Stimulated activated CD4-positive, alpha-beta T cell treated with anti-CD3 and anti-CD28 coated beads, Interleukin-15, amount 100 ng/mL, for 1 hour (primary cell): ENCODE results near the gene APOBEC3H.
"Not testable (repeated sequence)": the region's sequence is repeated elsewhere in the genome, so short reads cannot be mapped to it uniquely, and the experiment has no call there.

Source experiments
- DNase-seq, 2 donors: peaks; one replicate each; pipeline ENCODE4 v3.0.0-alpha.2; 2020; ENCODE audit warnings: low read depth in 1 of 2, low spot score in 1 of 2

The APOBEC3H gene

GRCh38 chr22:39097098-39098020, at the start of gene APOBEC3H:
Gene APOBEC3H, plus strand, starts transcription at chr22:39097244. Its CDS starts 3,035 bp downstream, at chr22:39100279.
- DNase-seq: no peak

- not testable (repeated sequence) for DNase-seq
Measured at GRCh38 chr22:39049486-39049885, 47.6 kb upstream of the APOBEC3H start.

GRCh38 chr22:39051844-39052495, 45.1 kb upstream of the APOBEC3H start:
- not testable (repeated sequence) for DNase-seq

GRCh38 chr22:39055658-39056057, 41.4 kb upstream of the APOBEC3H start:
- DNase-seq: no peak

- not testable (repeated sequence) for DNase-seq
Measured at GRCh38 chr22:39061290-39061689, 35.8 kb upstream of the APOBEC3H start.

GRCh38 chr22:39061951-39062350, 35.1 kb upstream of the APOBEC3H start:
- DNase-seq: not testable (repeated sequence)

GRCh38 chr22:39063904-39064303, 33.1 kb upstream of the APOBEC3H start:
- DNase-seq: not testable (repeated sequence)

- DNase-seq: not testable (repeated sequence)
Measured at GRCh38 chr22:39066442-39067276, 30.4 kb upstream of the APOBEC3H start.

GRCh38 chr22:39068033-39068785, 28.8 kb upstream of the APOBEC3H start:
- DNase-seq: no peak

GRCh38 chr22:39070186-39070585, 26.9 kb upstream of the APOBEC3H start:
- no peak for DNase-seq

- DNase-seq: not testable (repeated sequence)
Measured at GRCh38 chr22:39072581-39072981, 24.5 kb upstream of the APOBEC3H start.

- no peak for DNase-seq
Measured at GRCh38 chr22:39073981-39074380, 23.1 kb upstream of the APOBEC3H start.

GRCh38 chr22:39076155-39077025, 20.7 kb upstream of the APOBEC3H start:
- DNase-seq: not testable (repeated sequence)

- not testable (repeated sequence) for DNase-seq
Measured at GRCh38 chr22:39077026-39077840, 19.8 kb upstream of the APOBEC3H start, which contains the start of gene APOBEC3G. Gene APOBEC3G, plus strand, starts transcription at chr22:39077275. Its CDS starts 87 bp downstream, at chr22:39077362.

GRCh38 chr22:39077912-39078311, 19.1 kb upstream of the APOBEC3H start:
- DNase-seq: not testable (repeated sequence)

GRCh38 chr22:39078329-39078728, 18.7 kb upstream of the APOBEC3H start:
- no peak for DNase-seq

- not testable (repeated sequence) for DNase-seq
Measured at GRCh38 chr22:39079054-39079637, 17.9 kb upstream of the APOBEC3H start.
